HL-60 (cell line): ENCODE measurements around the gene LDHAL6A.

Source experiments
- CTCF ChIP-seq: IDR thresholded peaks from one replicate; pipeline ENCODE4 v1.5.1; 2011; ENCODE audit warnings: low read length, control low read depth, inconsistent platforms; ENCODE audit not compliant: insufficient read depth
- POLR2AphosphoS5 ChIP-seq: IDR thresholded peaks from 2 replicates; pipeline ENCODE4 v1.6.1; 2012; ENCODE audit warnings: low read depth
- SPI1 ChIP-seq: IDR thresholded peaks from 2 replicates; pipeline ENCODE4 v1.6.1; 2012; ENCODE audit warnings: low read depth, mild to moderate bottlenecking, borderline replicate concordance

- TF ChIP-seq CTCF (no peak), POLR2AphosphoS5 (no peak), SPI1 (no peak)
Observed at GRCh38 chr11:18490319-18490718, 34.7 kb downstream of the LDHAL6A start.
